ENCODE measurements around the gene RNF133. TPM values are rescaled to one million over a fixed set of nuclear protein-coding genes. Genes with fewer than 3 reads are reported as not detected.

The RNF133 gene, protein sequence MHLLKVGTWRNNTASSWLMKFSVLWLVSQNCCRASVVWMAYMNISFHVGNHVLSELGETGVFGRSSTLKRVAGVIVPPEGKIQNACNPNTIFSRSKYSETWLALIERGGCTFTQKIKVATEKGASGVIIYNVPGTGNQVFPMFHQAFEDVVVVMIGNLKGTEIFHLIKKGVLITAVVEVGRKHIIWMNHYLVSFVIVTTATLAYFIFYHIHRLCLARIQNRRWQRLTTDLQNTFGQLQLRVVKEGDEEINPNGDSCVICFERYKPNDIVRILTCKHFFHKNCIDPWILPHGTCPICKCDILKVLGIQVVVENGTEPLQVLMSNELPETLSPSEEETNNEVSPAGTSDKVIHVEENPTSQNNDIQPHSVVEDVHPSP
- polyA plus RNA-seq = not detected in 2 replicates

DNA sequence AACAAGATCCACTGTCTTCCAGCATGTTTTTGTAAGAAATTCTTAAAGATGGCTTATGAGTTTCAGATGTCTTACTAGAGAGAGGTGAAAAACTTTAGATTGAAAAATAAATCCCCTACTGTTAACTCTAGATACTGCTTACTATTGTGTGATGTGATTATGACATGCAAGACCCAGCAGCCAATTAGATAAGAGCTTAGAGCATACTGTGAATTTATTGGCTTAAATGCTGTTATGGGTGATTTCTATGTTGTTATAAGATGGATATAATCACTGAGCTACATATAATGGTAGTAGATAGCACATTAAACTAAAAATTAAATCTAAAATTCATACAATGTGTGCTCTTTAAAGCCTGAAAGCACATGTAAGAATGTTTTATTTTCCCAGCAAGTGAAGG lies at the start of gene RNF133:
Gene RNF133, minus strand, starts transcription at position 101 of the 400 bp plus-strand sequence. CDS start 199 bp downstream, outside the sequence.

GRCh38 chr7:122702872-122703510 lies 4.1 kb upstream of the RNF133 start, which contains the start of gene RNF148:
TSS of gene RNF148 (minus strand) at chr7:122702922. CDS start at chr7:122702750, 172 bp downstream.

Other genes with a start within 250 kb of the RNF133 start
- 0.70 TPM in 1 of 2 replicates, not detected in the other for gene RNF148, start 3.8 kb upstream of the RNF133 start, polyA plus RNA-seq
- gene CADPS2, start 187.3 kb upstream of the RNF133 start, polyA plus RNA-seq = 17.2 and 23.2 TPM in 2 replicates

Measured in Purkinje cell (primary cell).